ENCODE measurements around the gene DACH1.

- TF ChIP-seq POU6F1 (CRISPR knock-in tag; IDR thresholded peaks at IDR 0.05; ENCODE audit: borderline replicate concordance, low read depth) (no peak), PPARA (CRISPR knock-in tag; IDR thresholded peaks at IDR 0.05; ENCODE audit: borderline replicate concordance) (no peak), PATZ1 (CRISPR knock-in tag; IDR thresholded peaks at IDR 0.05; ENCODE audit: borderline replicate concordance) (no peak), TSHZ2 (CRISPR knock-in tag; IDR thresholded peaks at IDR 0.05) (no peak), ZFP3 (CRISPR knock-in tag; IDR thresholded peaks at IDR 0.05) (no peak), CSDC2 (CRISPR knock-in tag; IDR thresholded peaks at IDR 0.05) (no peak), ISL1 (CRISPR knock-in tag; IDR thresholded peaks at IDR 0.05) (no peak), ZFP30 (CRISPR knock-in tag; IDR thresholded peaks at IDR 0.05) (no peak), ZNF8 (CRISPR knock-in tag; IDR thresholded peaks at IDR 0.05) (no peak), OSR1 (CRISPR knock-in tag; IDR thresholded peaks at IDR 0.05) (no peak), SNAI2 (CRISPR knock-in tag; IDR thresholded peaks at IDR 0.05) (no peak)
Measured at GRCh38 chr13:71874458-71874857, 7.5 kb upstream of the DACH1 start.

Measured in SK-N-SH treated with all-trans-retinoic acid at 6 μM for 48 hours (cell line).